Measurements from ENCODE around the gene PDZK1IP1. TPM values are rescaled to one million over a fixed set of nuclear protein-coding genes. Genes with fewer than 3 reads are reported as not detected.

PDZK1IP1 gene, protein sequence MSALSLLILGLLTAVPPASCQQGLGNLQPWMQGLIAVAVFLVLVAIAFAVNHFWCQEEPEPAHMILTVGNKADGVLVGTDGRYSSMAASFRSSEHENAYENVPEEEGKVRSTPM
- 0.59 TPM for polyA plus RNA-seq (ENCODE audit: insufficient read length)

DNA sequence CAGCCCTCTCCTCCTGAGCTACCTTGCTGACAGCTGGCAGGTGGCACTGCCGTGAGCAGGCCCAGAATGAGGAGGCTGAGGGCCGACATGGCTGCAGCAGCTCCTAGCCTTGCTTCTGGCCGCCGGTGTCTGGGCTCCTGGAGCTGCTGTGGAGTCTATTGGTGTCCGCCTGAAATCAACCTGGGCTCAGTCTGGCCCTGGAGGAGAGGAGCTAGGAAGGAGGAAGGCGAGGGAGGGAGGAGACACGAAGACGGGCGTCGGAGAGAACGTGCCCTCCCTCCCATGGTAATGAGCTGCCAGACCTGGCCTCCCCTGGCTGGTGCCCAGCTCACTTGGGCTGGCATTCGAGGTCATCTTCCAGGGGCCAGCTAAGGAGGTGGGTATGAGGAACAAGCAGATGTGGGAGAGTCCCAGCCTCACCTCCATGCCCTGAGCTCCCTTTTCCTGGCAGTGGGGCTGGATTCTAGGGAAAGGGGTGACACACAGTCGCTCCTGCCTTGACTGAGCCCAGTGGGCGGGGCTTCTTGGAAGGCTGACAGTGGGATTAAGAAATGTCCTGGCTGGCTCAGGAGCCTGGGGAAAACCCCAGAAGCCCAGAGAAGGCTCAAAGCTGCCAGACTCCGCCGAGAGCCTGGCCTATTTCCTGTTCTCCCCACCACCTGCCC lies at the start of gene PDZK1IP1:
PDZK1IP1 (minus strand) TSS at position 193 of the 665 bp plus-strand sequence; CDS start at position 89, 104 bp downstream.
- DNase-seq, result peak; percentile 36

DNA sequence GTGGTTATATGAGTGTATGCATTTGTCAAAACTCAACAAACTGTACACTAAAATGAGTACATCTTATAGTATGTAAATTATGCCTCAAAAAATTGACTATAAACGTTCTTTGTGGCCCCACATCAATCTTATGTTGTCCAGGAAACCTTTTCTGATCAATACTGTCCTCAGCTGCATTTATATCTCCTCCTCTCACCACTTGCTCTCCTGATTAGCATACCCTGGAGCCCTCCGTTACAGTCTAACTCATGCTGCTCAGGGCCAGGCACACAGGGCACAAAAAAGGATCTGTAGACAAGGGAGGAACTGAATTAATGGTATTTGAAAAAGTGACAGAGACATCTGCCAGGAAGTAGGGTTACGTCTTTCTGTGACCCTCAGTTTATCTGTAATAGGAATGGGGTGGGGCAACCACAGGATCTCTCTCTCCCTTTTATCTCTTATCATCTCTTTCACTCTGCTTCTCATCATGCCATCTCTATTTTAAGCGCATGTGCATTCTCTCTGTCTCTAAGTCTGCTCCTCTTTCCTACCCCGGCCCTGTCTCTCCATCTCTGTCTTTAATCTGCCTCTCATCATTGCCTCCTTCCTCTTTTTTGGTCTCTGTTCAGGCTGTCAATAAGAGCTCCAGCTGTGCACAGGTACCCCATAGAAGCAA lies 49.2 kb upstream of the PDZK1IP1 start:
- DNase-seq, result no peak

DNA sequence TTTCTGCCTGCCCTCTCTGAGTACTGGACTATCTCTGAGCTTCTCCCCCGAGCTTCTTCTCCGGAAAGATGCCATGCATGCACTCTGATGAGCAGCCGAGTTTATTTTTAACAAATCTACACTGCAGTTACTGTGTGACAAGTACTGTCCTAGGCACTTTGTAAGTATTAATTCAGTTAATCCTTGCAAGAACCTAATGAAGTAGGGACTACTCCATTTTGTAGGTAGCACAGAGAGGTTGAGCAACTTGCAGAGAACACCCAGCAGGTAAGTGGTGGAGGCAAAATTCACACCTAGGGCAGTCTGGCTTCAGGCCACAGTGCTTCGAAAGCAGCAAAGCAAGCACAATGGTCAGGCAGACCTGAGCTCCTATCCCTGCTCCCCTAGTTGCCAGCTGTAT lies 46.0 kb upstream of the PDZK1IP1 start:
- DNase-seq, result no peak

DNA sequence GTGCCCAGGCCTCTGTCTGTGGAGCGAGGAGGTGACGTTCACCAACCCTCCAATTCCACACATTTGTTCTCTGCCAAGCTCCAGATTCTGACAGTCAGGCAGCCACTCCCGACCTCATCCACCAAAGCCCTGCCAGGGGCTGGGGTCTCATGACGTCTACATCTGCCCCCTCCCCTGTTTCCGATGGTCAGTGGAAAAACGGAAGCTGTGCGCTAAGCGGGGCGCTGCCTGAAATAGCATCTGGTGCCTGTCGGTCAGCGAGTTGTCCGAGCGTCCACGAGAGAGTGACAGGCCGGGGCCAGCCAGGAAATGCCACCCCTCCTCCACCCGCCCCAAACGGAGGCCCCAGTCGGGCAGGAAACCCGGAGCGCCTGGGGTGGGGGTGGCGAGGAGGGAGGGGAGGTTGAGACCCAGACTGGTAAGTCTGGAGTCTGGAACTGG lies 45.4 kb upstream of the PDZK1IP1 start:
- no peak for DNase-seq

DNA sequence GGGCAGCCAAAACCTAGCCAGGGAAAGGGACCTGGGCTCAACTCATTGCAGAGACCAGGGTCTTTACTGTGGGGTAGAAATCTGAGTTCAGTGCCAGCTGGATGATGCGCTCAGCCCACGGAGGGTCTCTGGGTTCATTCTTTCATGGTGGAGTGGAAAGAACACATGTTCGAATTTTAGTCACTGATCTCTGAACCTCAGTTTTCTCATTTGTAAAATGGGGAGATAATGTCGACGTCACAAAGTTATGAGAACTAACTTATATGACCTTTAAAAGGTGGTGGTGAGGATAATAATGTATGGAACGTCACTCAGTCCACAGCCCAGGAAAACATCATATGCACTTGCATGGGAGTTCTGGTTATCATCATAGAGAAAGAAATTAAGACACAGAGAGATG lies 43.4 kb upstream of the PDZK1IP1 start:
- no peak for DNase-seq

DNA sequence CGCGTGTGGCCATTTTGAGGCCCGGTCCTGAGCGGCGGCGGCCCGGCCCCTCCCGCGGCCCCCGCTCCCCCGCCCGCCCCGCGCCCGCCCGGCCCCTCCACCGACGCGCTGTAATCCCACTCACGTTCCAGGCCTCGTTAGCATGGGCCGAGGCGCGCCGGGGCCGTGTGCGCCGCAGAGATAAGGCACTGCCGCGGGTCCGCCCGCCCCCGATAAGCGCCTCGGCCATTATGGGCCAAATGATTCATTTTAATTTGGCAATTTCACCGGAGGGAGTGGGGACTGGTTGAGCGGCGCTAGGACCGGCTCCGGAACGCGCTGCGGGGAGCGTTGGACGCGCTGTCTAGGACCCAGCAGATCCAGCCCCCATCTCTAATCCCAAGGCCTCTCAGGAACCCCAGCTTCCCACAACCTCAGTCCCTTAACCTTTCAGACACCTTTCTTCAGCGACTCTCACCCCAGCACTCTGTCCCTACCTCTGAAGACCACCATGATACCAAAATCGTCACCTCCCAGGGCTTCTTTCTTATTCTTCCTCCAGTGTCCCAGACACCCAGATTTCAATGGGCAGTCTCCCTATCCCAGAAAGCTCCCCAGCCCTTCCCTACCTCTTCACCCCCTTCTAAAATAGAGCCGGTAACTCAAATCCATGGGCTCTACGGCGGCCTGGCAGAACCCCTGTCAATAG lies 42.5 kb upstream of the PDZK1IP1 start, which contains the start of gene TAL1:
TAL1 (minus strand) TSS at position 39 of the 688 bp plus-strand sequence. CDS start 6,337 bp downstream, outside the sequence.
- no peak for DNase-seq

DNA sequence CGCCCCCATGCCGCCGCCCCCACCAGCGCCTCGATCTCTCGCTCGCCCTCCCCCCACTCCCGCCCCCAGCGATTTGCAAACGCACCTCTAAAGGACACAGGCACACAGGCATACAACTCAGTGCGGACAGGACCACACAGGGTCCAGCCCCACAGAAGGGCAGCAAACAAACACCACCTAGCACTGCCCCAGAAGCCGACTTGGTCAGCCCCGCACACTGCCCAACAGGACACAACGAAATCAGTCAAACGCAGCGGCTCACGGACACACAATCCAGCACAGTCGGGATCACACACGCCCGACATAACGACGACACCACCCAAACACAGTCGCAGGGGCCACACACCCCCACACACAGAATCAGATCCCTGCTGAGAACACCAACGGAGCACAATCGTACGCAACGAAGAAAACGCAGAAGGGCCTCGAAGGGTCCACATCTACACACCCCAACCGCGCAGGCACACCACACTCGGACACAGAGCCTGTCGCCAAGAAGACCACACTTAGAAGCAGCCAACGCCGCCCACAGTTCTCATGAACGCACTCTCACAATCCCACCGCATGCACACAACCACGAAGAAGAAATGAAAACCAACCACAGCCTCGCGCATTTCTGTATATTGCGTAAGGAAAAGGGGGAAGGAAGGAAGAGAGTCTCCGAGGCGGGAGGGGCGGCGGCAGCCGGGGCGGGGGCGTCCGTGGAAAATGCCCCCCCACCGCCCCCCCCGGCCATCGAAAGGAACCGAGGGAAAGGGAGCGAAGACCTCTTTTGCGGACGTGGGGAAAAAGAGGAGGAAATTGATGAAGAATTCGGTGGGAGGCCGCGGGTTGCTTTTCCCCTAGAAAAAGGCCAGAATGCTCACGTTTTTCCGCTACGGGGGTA lies 41.7 kb upstream of the PDZK1IP1 start:
- peak; percentile 61 for DNase-seq

DNA sequence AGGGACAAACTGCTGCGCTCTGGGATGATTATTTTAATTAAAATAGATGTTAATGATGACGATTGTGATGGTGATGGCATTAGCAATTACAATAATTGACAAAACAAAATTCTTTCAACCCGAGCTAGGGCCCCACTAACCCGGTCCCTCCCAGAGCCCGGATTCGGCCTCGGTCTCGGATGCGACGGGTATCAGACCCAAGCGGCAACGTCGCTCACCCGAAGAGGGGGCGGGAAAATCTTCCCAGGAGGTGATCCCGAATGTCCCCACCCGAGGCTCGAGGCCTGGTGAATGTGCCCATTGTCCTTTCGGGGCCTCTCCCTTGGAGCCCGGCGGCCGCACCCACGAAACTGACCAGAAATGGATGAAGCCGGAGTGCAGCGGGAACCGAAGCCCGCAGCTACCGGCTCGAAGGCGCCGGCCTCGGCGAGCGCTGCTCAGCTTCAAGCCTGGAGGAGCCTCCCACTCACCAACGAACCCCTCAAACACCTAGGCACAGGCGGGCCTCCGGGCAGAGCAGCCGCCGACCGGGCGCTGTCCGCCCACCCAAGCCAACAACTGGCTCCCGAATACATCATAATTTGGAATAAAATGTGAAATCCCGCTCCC lies 41.0 kb upstream of the PDZK1IP1 start:
- no peak for DNase-seq

DNA sequence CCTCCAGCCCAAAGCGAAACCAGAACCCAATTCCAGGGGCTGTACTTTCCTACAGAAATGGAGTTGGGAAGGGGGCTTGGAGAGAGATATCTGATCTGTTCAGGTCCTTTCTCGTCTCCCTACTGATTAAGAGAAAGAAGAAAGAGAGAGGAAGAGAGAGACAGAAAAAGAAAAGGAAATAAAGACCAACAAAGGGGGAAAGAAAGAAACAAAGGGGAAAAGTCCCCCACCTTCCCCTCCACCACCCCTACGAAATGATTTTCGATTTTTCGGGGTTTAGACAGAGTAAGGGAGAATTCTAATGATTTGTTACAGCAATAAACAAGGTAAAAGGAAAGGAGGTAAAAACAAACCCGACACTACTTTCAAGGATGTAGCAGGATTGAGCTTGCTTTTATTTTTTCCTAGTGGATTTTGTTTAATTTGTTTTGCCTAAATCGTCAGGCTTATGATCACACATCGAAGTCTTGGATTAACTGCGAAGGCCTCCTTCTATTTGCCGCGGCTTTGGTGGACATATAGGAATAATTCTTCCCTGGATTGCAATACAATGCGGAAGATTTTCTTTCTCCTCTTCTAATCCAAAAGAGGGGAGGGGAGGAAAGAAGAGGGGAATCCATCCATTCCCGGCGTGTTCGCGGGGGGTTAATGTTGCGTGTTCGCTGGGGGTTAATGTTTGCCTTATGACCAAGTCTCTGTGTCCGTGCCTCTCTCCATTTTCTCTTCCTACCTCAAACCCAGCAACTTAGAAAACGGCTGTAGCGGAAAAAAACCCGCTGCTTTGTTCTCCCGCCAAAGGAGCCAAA lies 40.3 kb upstream of the PDZK1IP1 start:
- no peak for DNase-seq

DNA sequence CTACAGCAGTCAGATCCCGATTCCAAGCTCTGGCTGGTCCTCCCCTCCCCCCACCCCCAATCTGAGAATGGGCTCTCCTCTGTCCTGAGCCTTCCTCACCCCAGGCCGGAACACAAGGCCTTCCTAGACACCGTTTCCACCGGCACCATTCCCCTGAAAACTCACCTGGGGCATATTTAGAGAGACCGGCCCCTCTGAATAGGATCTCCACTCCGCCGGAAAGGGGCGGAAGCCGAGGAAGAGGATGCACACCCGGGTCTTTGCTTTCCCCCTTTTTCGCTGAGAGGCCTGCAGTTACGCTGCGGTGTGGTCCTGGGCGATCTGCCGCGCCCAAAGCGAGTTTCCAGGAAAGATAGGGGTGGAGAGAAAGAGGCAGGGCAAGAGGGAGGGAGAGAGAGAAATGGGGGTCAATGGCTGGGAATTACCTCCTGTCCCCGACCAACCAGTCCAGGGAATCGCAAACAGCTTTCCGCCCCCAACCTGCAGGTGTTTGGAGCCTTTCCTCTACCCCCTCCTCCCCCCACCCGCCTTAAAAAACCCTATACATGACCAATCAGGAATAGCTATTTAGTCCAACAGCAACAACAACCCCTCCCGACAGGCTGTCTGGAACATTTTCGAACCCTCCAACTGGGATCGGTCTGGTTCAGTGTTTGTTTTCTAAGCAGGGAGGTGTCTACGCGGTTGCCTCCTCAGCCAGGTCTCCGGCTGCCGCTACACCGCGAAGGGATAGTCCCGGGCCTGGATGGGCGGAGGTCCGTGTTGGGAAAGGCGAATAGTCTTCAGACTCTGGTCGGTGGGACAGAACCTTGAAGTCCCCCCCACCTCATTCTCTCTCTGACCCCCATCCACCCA lies 39.4 kb upstream of the PDZK1IP1 start:
- DNase-seq, result no peak

DNA sequence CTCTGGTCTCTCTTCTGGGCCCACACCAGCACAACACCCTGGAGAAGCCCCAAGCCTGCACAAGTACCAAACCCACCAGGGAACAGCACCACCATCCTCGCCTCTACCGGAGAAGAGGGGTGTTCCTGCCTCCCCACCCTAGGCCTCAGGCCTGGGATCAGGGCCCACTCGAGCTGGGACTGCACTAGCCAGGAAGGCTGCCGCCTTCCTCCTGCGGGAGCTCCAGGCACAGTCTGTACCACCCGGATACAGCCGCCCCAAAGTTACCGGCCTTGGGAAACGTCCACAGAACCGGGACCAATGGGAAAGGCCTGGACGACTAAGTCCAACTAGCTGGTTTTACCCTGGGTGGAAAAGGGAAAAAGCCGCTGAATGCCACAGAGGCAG lies 38.8 kb upstream of the PDZK1IP1 start:
- no peak for DNase-seq

DNA sequence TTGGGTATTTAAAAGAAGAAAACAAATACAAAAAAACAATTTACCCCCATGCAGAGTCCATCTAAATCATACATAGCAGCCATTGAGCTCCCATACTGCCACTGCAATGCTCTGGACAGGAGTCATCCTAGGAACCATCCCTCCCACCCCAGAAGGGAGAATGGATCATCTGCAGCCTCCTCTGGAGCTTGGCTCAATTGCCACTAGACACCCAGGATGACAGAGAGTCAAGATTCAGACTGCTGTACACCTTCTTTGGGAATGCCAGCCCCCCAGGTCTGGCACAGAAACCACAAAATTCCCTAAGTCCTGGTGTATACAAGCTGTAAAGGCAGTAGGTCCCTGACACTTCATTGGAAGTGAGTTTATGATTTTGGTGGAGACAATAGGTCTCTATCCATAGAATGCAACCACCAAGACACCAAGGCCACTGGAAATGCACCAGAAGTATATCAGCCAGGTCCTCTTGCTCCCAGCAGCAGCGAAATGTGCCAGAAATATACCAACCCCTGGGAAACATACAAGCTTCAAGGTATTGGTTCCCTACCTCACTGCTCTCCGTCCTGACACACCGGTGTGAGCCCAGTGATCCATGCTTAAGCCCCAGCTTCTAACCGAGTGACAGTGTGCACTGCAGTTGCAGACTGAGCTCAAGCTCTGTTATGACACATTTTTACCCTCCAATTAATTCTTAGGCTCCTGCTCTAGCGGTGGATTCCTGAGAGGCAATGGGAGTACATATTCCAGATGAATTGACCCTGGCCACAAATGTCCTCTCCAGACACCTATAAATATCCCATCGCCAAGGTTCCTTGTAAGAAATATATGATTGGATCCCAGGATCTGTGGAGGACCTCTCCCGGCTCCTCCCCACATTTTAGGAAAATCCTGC lies 37.8 kb upstream of the PDZK1IP1 start:
- no peak for DNase-seq

DNA sequence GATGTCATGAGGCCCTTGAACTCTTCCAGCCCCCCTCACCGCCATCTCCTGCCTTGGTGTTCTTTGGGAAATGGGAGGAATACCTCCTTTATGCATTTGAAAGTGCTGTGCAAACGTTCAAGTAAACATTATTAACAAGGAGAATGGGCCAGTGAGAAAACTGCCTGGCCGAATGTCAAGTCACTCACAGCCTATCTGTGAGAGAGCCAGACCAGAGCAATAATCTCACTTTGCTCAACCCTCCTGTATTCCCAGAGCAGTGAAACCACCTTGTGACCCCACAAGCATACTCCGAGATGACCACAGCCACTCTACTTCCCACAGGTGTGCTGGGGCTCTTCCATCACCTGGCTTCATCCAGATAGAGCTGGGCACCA lies 37.0 kb upstream of the PDZK1IP1 start:
- DNase-seq, result no peak

DNA sequence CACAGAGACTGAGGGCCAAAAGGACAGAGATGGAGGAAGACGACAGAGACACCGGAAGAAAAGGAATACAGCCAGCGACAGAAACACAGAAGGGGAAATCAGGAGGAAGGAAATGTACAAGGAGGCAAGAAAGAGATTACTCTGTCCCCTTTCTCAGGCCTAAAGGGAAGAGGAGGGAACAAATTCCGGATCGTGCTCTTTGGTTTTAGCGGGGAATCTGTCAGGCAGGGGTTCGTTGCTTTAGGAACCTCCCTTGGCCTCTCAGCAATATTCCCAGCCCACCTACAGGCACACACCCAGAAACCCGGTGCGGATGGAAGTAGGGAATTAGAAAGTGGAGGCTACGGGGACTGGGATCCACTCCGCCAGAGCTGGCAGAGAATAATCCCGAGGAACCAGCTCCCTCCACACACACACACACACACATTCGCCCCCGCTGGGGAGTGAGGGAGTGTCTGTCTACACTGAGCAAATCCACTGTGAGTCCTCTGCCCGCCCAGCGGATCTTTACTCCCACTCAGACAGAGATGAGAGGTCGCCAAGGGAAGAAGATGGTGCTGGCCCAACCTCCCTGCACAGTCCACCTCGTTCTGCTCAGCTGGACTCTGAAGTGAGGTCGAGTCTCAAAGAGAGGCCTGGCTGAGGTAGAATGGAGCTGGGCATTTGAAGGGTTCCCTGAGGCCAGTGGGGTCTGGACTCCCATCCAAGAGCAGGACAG lies 36.4 kb upstream of the PDZK1IP1 start:
- DNase-seq, result no peak

DNA sequence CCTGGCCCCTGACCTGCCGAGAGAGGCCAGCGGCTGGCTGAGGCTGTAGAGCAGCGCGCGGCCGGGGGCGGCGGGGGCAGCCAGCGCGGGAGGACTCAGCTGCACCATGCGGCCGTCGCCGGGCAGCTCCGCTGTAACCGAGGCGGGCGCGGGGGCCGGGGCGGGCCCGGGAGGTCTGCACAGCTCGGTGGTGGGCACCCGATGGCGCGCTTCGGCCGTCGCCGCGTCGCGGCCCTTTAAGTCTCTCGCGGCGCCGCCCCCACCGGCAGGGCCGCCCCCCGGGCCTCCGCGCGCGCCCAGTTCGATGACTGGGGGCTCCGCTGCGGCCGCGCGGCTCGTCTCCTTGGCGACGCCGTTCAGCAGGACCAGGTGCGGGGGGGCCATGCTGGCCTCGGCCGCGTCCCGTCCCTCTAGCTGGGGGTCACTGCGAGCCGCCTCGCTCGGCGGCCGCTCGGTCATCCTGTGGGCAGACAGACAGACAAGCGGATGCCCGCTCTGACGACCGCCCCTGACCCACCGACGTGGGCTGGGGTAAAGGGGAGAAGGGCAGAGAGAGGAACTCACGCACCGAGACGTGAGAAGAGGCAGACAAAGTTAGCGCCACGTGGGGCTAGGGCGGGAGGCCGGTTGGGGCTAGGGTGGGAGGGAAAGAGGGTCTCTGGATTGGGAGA lies 35.7 kb upstream of the PDZK1IP1 start:
- no peak for DNase-seq

DNA sequence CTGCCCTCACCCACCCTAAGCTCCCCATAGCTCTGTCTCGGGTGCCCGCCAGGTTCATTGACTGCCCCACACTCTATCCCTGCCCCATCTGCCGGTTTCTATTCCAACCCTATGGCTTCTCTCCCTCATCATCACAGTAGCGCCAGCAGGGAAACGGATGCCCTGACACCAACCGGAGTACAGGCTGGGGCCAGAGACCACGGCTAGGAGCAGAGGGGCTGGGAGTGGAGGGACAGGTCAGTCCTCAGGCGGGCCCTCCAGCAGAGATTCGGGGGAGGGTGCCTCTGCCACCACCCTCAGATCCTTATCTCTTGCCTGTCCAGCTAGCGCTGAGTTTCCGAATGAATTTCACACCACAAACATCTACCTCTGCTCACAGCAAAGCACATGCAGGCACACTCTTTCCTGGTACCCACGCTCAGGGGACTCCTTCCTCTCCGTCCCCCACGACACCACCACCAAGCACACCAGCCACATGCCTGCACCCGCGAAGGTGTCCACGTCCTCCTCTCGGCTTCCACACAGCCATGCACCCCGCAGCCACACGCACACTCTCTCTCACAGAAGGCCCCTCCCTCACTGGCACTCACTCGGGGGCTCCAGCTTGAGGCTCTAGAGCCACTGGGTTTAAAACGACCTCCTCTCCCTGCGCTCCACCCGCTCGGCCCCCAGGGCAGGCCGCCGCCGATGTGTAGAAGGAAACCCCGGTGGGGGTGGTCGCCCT lies 35.0 kb upstream of the PDZK1IP1 start:
- no peak for DNase-seq

All from hindlimb muscle (tissue), 1 donor.